Adrenal gland (tissue), 5 donors: ENCODE results near the gene THRB.

Experiments used
- POLR2A ChIP-seq, 2 donors: fragments of 450-650 bp; IDR thresholded peaks; one replicate each; pipeline ENCODE4 v1.6.1; 2017; ENCODE audit warnings: antibody characterized with exemption in 2 of 2, mild to moderate bottlenecking in 2 of 2, moderate library complexity in 1 of 2
- TF ChIP-seq, protein P1 (sequence below), 6 experiments: fragments of 450-650 bp in 4 of 6; fragments of 200-600 bp in 2 of 6; sonication (generic) in 1 of 6; IDR thresholded peaks; 1 replicate in 5 of 6; 2 replicates in 1 of 6; pipeline versions ENCODE4 v1.5.1 to v1.8.0; 2016 to 2021; ENCODE audit warnings: antibody characterized with exemption in 6 of 6, mild to moderate bottlenecking in 2 of 6, moderate library complexity in 1 of 6
- donor health status: DM: no; HTN: no; CAD: no.

DNA sequence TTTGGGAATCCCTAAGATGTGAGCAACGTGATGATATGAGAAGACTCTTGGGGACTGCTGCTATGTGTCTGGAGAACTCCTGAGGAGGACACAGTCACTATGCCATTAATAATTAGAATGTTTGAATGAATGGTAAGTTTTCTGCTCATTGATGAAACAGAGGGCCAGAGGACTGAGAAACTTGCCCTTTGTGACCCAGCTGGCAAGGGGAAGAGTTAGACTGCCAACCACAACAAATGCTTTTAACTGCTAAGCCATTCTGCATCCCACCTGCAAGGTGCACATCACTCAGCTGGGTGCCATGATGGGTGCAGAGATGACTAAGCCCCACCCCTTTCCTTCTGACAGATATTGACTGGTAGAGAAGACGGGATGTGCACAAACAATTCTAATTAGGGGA is 249.6 kb downstream of the THRB start:
- TF ChIP-seq, protein P1, sequence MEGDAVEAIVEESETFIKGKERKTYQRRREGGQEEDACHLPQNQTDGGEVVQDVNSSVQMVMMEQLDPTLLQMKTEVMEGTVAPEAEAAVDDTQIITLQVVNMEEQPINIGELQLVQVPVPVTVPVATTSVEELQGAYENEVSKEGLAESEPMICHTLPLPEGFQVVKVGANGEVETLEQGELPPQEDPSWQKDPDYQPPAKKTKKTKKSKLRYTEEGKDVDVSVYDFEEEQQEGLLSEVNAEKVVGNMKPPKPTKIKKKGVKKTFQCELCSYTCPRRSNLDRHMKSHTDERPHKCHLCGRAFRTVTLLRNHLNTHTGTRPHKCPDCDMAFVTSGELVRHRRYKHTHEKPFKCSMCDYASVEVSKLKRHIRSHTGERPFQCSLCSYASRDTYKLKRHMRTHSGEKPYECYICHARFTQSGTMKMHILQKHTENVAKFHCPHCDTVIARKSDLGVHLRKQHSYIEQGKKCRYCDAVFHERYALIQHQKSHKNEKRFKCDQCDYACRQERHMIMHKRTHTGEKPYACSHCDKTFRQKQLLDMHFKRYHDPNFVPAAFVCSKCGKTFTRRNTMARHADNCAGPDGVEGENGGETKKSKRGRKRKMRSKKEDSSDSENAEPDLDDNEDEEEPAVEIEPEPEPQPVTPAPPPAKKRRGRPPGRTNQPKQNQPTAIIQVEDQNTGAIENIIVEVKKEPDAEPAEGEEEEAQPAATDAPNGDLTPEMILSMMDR (IDR thresholded peaks at IDR 0.05): no peak
- TF ChIP-seq POLR2A (IDR thresholded peaks at IDR 0.05): no peak
